ENCODE measurements around the gene ATF6. TPM values are rescaled to one million over a fixed set of nuclear protein-coding genes. Genes with fewer than 3 reads are reported as not detected.

Gene ATF6
- total RNA-seq, 2 experiments from 2014 or later, result 16.2 to 17.1 TPM

DNA sequence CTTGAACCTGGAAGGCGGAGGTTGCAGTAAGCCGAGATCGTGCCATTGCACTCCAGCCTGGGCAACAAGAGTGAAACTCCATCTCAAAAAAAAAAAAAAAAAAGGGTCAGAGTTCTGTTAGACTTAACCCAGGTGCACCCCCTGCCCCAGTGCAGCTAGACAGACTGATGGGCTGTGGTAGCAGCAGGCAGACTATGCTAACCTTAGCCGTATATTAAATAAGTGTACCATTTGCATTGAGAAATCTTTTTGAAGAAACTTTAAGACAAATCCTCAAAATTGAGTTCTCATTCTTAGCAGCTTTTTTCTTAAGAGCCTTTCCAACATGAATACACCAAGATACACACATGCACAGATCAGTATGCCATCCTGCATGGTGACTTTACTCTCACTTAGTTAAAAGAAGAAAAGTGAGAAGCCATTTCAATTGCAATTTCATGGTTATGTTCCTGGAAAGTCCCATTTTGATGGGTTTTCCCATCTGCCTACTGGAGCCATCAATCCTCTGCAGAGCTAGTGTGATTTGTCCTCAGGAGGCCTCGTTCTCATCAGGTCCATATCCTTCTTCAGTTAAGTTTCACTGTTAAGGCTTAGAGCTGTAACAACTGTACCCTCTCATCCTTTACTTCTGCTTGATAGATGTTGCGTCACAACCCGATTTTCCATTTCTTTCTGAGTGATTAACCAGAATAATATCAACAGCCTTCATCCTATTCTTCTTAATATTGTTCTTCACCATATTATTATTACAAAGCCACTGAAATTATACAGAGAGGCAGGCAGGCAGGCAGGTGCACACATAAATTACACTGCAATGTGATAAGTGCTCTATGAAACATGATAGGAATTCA lies 37.5 kb upstream of the ATF6 start:
- Histone ChIP-seq H3K36me3 (ENCODE audit: insufficient read depth, low read length) (no peaks in the 10 kb centered on the region), H3K4me1 (ENCODE audit: insufficient read depth, low read length) (peaks cover 33% of the 10 kb centered on the region), H3K9me3 (ENCODE audit: control insufficient read depth in 1 of 2, insufficient read depth in 1 of 2, low read length in 2 of 2) (no peaks in the 10 kb centered on the region), H3K27ac (ENCODE audit: low read depth in 1 of 2, low read length in 2 of 2) (no peak overlapping the region), H3K27me3 (ENCODE audit: control insufficient read depth in 1 of 2, insufficient read depth in 2 of 2, low read length in 2 of 2) (peaks cover 0 to 3% of the 10 kb centered on the region in 2 experiments), H3K4me3 (ENCODE audit: low read length) (no peak overlapping the region)
- no peak for ATAC-seq (ENCODE audit: poor library complexity)
- Mint-ChIP-seq H3K27ac (no peak overlapping the region), H3K4me3 (peak overlapping the region; percentile 28), H3K36me3 (ENCODE audit: low read depth) (peaks cover 3% of the 10 kb centered on the region), H3K27me3 (peaks cover 28% of the 10 kb centered on the region), H3K4me1 (ENCODE audit: low read depth) (peaks cover 37% of the 10 kb centered on the region), H3K9me3 (no peaks in the 10 kb centered on the region)
- CTCF ChIA-PET, result interaction anchor here (0.7 to 1.7 kb wide), 4 partner anchors 10 to 16 kb away, joined by 3 to 6 read pairs (median 3); no protein-coding TSS in a partner anchor
- POLR2A ChIA-PET, result interaction anchor here (1.3 to 4.7 kb wide), 2 partner anchors 10 to 105 kb away, joined by 3 to 38 read pairs; no protein-coding TSS in a partner anchor
- peak in 2 of 14 experiments; percentile 43 to 48 for DNase-seq
- intact Hi-C loops (cut with DNase I, micrococcal nuclease), result no loop called here
- TF ChIP-seq, protein P1, sequence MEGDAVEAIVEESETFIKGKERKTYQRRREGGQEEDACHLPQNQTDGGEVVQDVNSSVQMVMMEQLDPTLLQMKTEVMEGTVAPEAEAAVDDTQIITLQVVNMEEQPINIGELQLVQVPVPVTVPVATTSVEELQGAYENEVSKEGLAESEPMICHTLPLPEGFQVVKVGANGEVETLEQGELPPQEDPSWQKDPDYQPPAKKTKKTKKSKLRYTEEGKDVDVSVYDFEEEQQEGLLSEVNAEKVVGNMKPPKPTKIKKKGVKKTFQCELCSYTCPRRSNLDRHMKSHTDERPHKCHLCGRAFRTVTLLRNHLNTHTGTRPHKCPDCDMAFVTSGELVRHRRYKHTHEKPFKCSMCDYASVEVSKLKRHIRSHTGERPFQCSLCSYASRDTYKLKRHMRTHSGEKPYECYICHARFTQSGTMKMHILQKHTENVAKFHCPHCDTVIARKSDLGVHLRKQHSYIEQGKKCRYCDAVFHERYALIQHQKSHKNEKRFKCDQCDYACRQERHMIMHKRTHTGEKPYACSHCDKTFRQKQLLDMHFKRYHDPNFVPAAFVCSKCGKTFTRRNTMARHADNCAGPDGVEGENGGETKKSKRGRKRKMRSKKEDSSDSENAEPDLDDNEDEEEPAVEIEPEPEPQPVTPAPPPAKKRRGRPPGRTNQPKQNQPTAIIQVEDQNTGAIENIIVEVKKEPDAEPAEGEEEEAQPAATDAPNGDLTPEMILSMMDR (IDR thresholded peaks at IDR 0.05), result no peak

DNA sequence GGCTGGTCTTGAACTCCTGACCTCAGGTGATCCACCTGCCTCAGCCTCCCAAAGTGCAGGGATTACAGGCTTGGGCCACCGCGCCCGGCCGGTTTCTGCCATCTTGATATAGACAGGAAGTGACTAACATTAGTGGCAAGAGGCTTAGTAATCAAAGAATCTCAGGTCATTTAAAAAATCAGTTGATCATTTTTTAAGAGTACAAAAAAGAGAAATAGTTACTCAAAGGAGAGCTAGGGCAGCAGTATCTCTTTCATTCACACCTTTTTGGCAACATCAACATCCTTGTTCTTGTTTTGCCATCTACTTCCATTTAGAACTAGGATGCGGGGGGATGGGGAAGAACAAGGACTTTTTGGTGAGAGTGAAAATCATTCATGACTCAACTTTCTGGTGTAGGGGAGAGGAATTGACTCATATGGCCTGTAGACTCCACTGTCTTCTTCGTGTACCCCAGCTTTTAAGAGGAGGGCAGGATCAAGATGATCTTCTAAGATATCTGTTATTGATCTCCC lies 36.0 kb upstream of the ATF6 start:
- H3K27ac Mint-ChIP-seq, result no peak overlapping the region
- no peaks in the 10 kb centered on the region for H3K36me3 ChIP-seq (ENCODE audit: insufficient read depth, low read length)
- H3K27ac ChIP-seq (ENCODE audit: low read depth in 1 of 2, low read length in 2 of 2), result no peak overlapping the region
- ChIA-PET POLR2A (interaction anchor here (1.0 to 1.3 kb wide), 2 partner anchors 19 to 107 kb away, joined by 3 to 4 read pairs; partner anchors contain the start of gene DUSP12), CTCF (interaction anchor here (0.6 to 1.7 kb wide), 5 partner anchors 8 to 83 kb away, joined by 3 to 6 read pairs (median 4); no protein-coding TSS in a partner anchor)
- peaks cover 37% of the 10 kb centered on the region for H3K4me1 Mint-ChIP-seq (ENCODE audit: low read depth)
- ATAC-seq (ENCODE audit: poor library complexity) (no peak), DNase-seq (peak in 4 of 14 experiments; percentile 44 to 56 (median 48))
- no peaks in the 10 kb centered on the region for H3K9me3 ChIP-seq (ENCODE audit: control insufficient read depth in 1 of 2, insufficient read depth in 1 of 2, low read length in 2 of 2)
- no peak overlapping the region for H3K4me3 Mint-ChIP-seq
- peaks cover 21% of the 10 kb centered on the region for H3K27me3 Mint-ChIP-seq
- H3K4me3 ChIP-seq (ENCODE audit: low read length), result no peak overlapping the region
- H3K36me3 Mint-ChIP-seq (ENCODE audit: low read depth), result peaks cover 3% of the 10 kb centered on the region
- H3K9me3 Mint-ChIP-seq, result no peaks in the 10 kb centered on the region
- H3K27me3 ChIP-seq (ENCODE audit: control insufficient read depth in 1 of 2, insufficient read depth in 2 of 2, low read length in 2 of 2), result peaks cover 0 to 3% of the 10 kb centered on the region in 2 experiments
- TF ChIP-seq, protein P1 (IDR thresholded peaks at IDR 0.05), result no peak
- H3K4me1 ChIP-seq (ENCODE audit: insufficient read depth, low read length), result peaks cover 33% of the 10 kb centered on the region
- intact Hi-C loops (cut with DNase I, micrococcal nuclease), result no loop called here

DNA sequence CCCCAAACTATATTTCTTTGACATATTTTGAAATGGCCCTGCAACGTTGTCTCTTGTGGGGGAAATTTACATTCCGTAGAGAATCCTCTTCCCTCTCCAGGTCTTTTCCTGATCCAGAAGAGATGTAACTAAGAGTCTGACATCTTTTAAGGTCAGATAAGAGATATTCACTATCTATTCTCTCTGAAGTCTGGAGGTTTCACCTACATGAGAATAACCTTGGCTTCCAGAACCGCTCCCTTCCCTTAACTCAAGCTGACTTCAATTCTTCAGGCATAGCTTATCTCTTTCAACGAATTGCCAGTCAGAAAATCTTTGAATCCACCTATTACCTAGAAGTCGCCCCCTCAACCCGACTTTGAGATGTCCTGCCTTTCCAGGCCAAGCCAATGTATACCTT lies 34.9 kb upstream of the ATF6 start:
- no peaks in the 10 kb centered on the region for H3K36me3 ChIP-seq (ENCODE audit: insufficient read depth, low read length)
- Mint-ChIP-seq H3K27me3 (peaks cover 29% of the 10 kb centered on the region), H3K36me3 (ENCODE audit: low read depth) (peaks cover 3% of the 10 kb centered on the region), H3K27ac (no peak overlapping the region), H3K4me3 (no peak overlapping the region), H3K4me1 (ENCODE audit: low read depth) (peaks cover 30% of the 10 kb centered on the region), H3K9me3 (no peaks in the 10 kb centered on the region)
- DNase-seq (no peak), ATAC-seq (ENCODE audit: poor library complexity) (no peak)
- peaks cover 25% of the 10 kb centered on the region for H3K4me1 ChIP-seq (ENCODE audit: insufficient read depth, low read length)
- no peak overlapping the region for H3K27ac ChIP-seq (ENCODE audit: low read depth in 1 of 2, low read length in 2 of 2)
- no peaks in the 10 kb centered on the region for H3K27me3 ChIP-seq (ENCODE audit: control insufficient read depth in 1 of 2, insufficient read depth in 2 of 2, low read length in 2 of 2)
- no peaks in the 10 kb centered on the region for H3K9me3 ChIP-seq (ENCODE audit: control insufficient read depth in 1 of 2, insufficient read depth in 1 of 2, low read length in 2 of 2)
- H3K4me3 ChIP-seq (ENCODE audit: low read length), result no peak overlapping the region
- TF ChIP-seq, protein P1 (IDR thresholded peaks at IDR 0.05), result no peak
- CTCF ChIA-PET, result no interaction called here
- intact Hi-C loops (cut with DNase I, micrococcal nuclease), result no loop called here
- POLR2A ChIA-PET, result no interaction called here
